GM12874 (cell line): Measurements from ENCODE around the gene DNMT3A.

Experiments used
- CTCF ChIP-seq: IDR thresholded peaks from 2 replicates; pipeline ENCODE4 v1.5.1; 2011; ENCODE audit warnings: low read depth, mild to moderate bottlenecking, control low read depth, low read length, moderate library complexity; ENCODE audit not compliant: insufficient read depth

DNMT3A gene

GRCh38 chr2:25312958-25313710 is 28.6 kb downstream of the DNMT3A start:
- no peak for TF ChIP-seq CTCF

- no peak for TF ChIP-seq CTCF
Measured at GRCh38 chr2:25311865-25312575, 29.7 kb downstream of the DNMT3A start.

- no peak for TF ChIP-seq CTCF
Measured at GRCh38 chr2:25310965-25311864, 30.5 kb downstream of the DNMT3A start.

GRCh38 chr2:25310709-25310964 is 31.1 kb downstream of the DNMT3A start:
- no peak for TF ChIP-seq CTCF

- TF ChIP-seq CTCF, result peak; percentile 64
Measured at GRCh38 chr2:25309402-25309801, 32.3 kb downstream of the DNMT3A start.

- TF ChIP-seq CTCF, result no peak
Measured at GRCh38 chr2:25308599-25308998, 33.1 kb downstream of the DNMT3A start.

GRCh38 chr2:25307949-25308557 is 33.7 kb downstream of the DNMT3A start:
- TF ChIP-seq CTCF, result no peak
